Measurements from ENCODE around the gene LRP1-AS. TPM values are rescaled to one million over a fixed set of nuclear protein-coding genes. Genes with fewer than 3 reads are reported as not detected.

Gene LRP1-AS
- polyA plus RNA-seq, 1 donor (not counting 4 experiments of a cell fraction or from before 2014, with no cell fraction given): not detected

DNA sequence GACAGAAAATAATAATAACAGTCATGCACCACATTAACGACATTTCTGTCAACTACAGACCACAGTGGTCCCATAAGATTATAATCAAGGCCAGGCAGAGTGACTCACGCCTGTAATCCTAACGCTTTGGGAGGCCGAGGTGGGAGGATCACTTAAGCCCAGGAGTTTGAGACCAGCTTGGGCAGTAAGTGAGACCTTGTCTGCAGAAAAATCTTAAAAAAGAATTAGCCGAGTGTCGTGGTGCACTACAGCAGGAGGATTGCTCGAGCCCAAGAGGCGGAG is 49.9 kb downstream of the LRP1-AS start:
- dilution Hi-C loops (cut with MboI; ENCODE audit: extremely low pct_ligation_motif_present, low sequenced_read_pairs): no loop called here
- Histone ChIP-seq H3K4me2 (ENCODE audit: control insufficient read depth, extremely low read depth, insufficient read depth, low read depth, low read length) (no peak overlapping the region), H3K27me3 (ENCODE audit: control insufficient read depth, extremely low read depth, insufficient read depth, low read length) (no peaks in the 10 kb centered on the region), H3K27ac (ENCODE audit: control insufficient read depth, insufficient read depth, low read length) (no peak overlapping the region), H3K36me3 (ENCODE audit: control insufficient read depth in 2 of 2, extremely low read depth in 1 of 2, insufficient read depth in 2 of 2, low read length in 2 of 2) (peaks cover 24 to 40% of the 10 kb centered on the region in 2 experiments), H3K79me2 (ENCODE audit: control insufficient read depth, insufficient read depth, low read length) (no peaks in the 10 kb centered on the region), H4K20me1 (ENCODE audit: control insufficient read depth, extremely low read depth, insufficient read depth, low read length) (no peaks in the 10 kb centered on the region), H3K9ac (ENCODE audit: control insufficient read depth, extremely low read depth, insufficient read depth, low read length) (no peak overlapping the region), H2AFZ (ENCODE audit: control insufficient read depth, low read length) (no peak overlapping the region), H3K9me3 (ENCODE audit: control insufficient read depth, low read depth, low read length) (no peaks in the 10 kb centered on the region), H3K4me1 (ENCODE audit: control insufficient read depth, extremely low read depth, insufficient read depth, low read length) (peaks cover 35% of the 10 kb centered on the region), H3K4me3 (ENCODE audit: control insufficient read depth in 2 of 3, extremely low read depth in 1 of 3, insufficient read depth in 2 of 3, low read depth in 1 of 3, low read length in 3 of 3) (no peak overlapping the region), H3K9me1 (ENCODE audit: control insufficient read depth, extremely low read depth, insufficient read depth, low read length) (peaks cover 4% of the 10 kb centered on the region)
- no peak for TF ChIP-seq EZH2 (IDR thresholded peaks at IDR 0.05; ENCODE audit: low read length)
- TF ChIP-seq, protein P1, sequence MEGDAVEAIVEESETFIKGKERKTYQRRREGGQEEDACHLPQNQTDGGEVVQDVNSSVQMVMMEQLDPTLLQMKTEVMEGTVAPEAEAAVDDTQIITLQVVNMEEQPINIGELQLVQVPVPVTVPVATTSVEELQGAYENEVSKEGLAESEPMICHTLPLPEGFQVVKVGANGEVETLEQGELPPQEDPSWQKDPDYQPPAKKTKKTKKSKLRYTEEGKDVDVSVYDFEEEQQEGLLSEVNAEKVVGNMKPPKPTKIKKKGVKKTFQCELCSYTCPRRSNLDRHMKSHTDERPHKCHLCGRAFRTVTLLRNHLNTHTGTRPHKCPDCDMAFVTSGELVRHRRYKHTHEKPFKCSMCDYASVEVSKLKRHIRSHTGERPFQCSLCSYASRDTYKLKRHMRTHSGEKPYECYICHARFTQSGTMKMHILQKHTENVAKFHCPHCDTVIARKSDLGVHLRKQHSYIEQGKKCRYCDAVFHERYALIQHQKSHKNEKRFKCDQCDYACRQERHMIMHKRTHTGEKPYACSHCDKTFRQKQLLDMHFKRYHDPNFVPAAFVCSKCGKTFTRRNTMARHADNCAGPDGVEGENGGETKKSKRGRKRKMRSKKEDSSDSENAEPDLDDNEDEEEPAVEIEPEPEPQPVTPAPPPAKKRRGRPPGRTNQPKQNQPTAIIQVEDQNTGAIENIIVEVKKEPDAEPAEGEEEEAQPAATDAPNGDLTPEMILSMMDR (optimal IDR thresholded peaks at IDR 0.05 in 1 of 3, IDR thresholded peaks at IDR 0.05 in 1 of 3, conservative IDR thresholded peaks at IDR 0.05 in 1 of 3; ENCODE audit: extremely low read depth in 1 of 3, insufficient read depth in 2 of 3, low read length in 3 of 3): no peak
- DNase-seq (ENCODE audit: low read depth, low spot score): no peak
- no peak for FAIRE-seq

DNA sequence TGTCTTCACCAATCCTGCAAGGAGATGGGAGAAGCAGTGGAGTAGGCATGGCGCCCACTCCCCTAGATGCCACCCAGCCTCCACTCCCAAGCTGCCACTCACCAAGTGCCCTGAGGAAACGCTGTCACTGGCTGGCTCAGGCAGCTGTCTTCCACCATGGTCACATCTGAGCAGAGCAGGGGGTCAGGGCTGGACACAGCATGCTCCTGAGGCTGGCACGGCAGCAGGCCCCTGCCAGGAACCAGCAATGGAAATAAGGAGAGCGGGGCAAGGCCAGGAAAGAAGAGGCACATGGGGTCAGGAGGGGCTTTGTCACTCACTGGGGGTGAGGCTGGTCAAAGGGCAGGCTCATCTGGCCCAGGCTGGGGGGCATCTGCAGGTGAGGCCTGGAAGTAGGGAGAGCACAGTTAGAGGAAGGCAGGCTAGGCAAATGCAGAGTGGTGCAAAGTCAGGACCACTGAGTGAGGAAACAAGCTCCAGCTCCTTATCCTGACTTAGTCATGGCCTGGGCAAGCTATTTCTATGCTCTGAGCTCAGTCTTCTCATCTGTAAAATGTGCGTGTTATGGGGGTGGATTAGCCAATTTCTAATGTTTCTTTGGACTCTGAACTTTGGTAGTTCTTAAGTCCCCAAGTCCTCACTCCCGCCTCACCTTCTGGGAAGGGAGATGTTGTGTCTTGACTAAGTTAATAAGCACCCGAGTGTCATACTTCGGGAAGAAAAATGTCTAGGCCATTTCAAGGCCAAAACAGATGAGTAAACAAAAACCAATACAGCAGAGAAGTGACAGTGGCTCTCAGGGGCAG is 50.5 kb downstream of the LRP1-AS start:
- peaks cover 4% of the 10 kb centered on the region for H3K9me1 ChIP-seq (ENCODE audit: control insufficient read depth, extremely low read depth, insufficient read depth, low read length)
- H3K36me3 ChIP-seq (ENCODE audit: control insufficient read depth in 2 of 2, extremely low read depth in 1 of 2, insufficient read depth in 2 of 2, low read length in 2 of 2): peaks cover 26 to 45% of the 10 kb centered on the region in 2 experiments
- peak overlapping the region; percentile 20 for H3K4me2 ChIP-seq (ENCODE audit: control insufficient read depth, extremely low read depth, insufficient read depth, low read depth, low read length)
- H3K4me1 ChIP-seq (ENCODE audit: control insufficient read depth, extremely low read depth, insufficient read depth, low read length): peaks cover 35% of the 10 kb centered on the region
- H3K27me3 ChIP-seq (ENCODE audit: control insufficient read depth, extremely low read depth, insufficient read depth, low read length): no peaks in the 10 kb centered on the region
- dilution Hi-C loops (cut with MboI; ENCODE audit: extremely low pct_ligation_motif_present, low sequenced_read_pairs): no loop called here
- H3K9me3 ChIP-seq (ENCODE audit: control insufficient read depth, low read depth, low read length): no peaks in the 10 kb centered on the region
- DNase-seq (ENCODE audit: low read depth, low spot score) (no peak), FAIRE-seq (no peak)
- no peaks in the 10 kb centered on the region for H3K79me2 ChIP-seq (ENCODE audit: control insufficient read depth, insufficient read depth, low read length)
- no peak overlapping the region for H3K4me3 ChIP-seq (ENCODE audit: control insufficient read depth in 2 of 3, extremely low read depth in 1 of 3, insufficient read depth in 2 of 3, low read depth in 1 of 3, low read length in 3 of 3)
- H4K20me1 ChIP-seq (ENCODE audit: control insufficient read depth, extremely low read depth, insufficient read depth, low read length): no peaks in the 10 kb centered on the region
- H3K27ac ChIP-seq (ENCODE audit: control insufficient read depth, insufficient read depth, low read length): peak overlapping the region; percentile 73
- no peak for TF ChIP-seq EZH2 (IDR thresholded peaks at IDR 0.05; ENCODE audit: low read length)
- TF ChIP-seq, protein P1 (optimal IDR thresholded peaks at IDR 0.05 in 1 of 3, IDR thresholded peaks at IDR 0.05 in 1 of 3, conservative IDR thresholded peaks at IDR 0.05 in 1 of 3; ENCODE audit: extremely low read depth in 1 of 3, insufficient read depth in 2 of 3, low read length in 3 of 3): no peak
- no peak overlapping the region for H3K9ac ChIP-seq (ENCODE audit: control insufficient read depth, extremely low read depth, insufficient read depth, low read length)
- H2AFZ ChIP-seq (ENCODE audit: control insufficient read depth, low read length): no peak overlapping the region

Measured in keratinocyte (primary cell).